GM19455 (cell line): Measurements from ENCODE around the gene CREB3L1.

Experiments used
- ATAC-seq: cut with Tn5 transposase; IDR thresholded peaks from one replicate; pipeline ENCODE4 v1.9.1; 2021; ENCODE audit not compliant: unreplicated experiment

The CREB3L1 gene

GRCh38 chr11:46342239-46342638, 64.8 kb downstream of the CREB3L1 start:
- ATAC-seq = no peak

DNA sequence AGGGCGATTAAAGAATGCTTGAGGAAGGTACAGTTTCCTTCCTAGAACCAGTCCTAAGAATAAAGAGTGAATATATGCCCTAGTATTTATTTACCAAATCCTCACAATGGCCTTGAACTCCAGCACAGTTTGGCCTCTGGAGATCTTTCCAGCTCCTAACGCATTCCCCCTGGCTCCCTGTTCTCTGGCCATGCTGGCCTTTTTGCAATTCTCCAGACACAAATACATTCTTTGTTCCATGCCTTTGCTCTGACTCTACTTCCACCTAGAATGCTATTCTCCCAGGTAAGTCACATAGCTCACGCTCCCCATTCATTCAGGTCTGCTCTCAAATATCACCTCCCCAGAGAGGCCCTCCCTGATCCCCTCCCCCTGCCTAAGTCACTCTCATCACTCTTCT, 66.1 kb downstream of the CREB3L1 start:
- ATAC-seq = no peak

GRCh38 chr11:46345131-46345597, 67.7 kb downstream of the CREB3L1 start:
- ATAC-seq = no peak

- no peak for ATAC-seq
Measured at GRCh38 chr11:46345881-46346484, 68.5 kb downstream of the CREB3L1 start.

DNA sequence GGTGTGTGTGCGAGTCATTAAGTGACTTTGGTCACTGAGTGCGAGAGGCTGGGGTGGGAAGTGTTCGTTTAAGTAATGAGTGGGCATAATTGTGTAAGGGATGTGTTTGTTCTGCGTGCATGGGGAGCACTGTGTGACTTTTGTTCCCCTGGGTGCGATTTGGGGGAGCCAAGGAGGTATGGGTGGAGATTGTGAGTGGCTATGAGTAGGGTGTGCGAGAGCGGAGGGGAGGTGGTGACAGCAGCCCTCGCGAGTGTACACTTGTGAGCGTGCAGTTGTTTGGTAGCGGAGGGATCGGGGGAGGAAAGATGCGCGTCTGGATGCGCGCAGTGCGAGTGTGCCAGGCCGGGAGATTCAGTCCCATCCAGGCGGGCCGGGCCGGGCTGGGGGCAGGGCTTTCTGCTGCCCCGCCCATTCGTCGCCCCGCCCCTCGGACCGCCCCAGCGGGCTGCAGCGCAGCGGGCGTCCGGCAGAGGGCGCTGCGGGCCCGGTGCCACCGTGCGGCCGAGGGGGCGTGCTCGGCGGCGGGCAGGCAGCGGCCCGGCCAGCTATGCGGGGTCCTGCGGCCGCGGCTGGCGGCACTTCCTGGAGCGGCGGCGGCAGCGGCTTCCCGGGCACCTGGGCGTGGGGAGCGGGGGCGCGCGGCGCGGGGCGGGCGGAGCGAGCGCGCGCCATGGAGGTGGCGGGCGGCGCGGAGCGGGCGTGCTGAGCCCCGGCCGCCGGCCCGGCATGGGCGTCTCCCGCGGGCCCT, 69.6 kb downstream of the CREB3L1 start, which contains the start of gene DGKZ:
DGKZ (plus strand) TSS at position 578 of the 751 bp plus-strand sequence. CDS start 197 bp downstream, outside the sequence.
- peak; percentile 61 for ATAC-seq

DNA sequence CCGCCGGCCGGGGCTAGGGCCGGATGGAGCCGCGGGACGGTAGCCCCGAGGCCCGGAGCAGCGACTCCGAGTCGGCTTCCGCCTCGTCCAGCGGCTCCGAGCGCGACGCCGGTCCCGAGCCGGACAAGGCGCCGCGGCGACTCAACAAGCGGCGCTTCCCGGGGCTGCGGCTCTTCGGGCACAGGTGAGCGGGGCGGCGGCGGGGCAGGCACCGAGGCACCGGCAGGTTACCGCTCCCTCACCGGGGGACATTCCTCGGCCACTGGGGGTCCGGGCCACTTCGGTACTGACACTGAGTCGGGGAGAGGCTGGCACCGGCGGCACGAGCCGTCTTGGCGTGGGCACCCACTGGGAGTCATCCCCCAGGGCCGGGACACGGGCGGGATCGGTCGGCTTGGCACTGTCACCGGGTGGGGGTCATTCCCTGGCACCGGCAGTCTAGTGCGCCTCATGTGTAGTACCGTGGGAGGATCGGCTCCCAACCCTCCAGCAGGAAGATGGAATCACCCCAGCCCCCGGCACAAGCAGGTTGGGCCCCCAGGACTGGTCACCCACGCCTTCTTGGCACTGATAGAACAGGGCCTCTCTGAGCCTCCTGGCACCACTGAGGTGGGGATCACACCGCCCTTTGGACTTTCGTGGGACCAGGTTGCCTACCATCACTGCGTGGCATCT, 70.3 kb downstream of the CREB3L1 start:
- no peak for ATAC-seq

DNA sequence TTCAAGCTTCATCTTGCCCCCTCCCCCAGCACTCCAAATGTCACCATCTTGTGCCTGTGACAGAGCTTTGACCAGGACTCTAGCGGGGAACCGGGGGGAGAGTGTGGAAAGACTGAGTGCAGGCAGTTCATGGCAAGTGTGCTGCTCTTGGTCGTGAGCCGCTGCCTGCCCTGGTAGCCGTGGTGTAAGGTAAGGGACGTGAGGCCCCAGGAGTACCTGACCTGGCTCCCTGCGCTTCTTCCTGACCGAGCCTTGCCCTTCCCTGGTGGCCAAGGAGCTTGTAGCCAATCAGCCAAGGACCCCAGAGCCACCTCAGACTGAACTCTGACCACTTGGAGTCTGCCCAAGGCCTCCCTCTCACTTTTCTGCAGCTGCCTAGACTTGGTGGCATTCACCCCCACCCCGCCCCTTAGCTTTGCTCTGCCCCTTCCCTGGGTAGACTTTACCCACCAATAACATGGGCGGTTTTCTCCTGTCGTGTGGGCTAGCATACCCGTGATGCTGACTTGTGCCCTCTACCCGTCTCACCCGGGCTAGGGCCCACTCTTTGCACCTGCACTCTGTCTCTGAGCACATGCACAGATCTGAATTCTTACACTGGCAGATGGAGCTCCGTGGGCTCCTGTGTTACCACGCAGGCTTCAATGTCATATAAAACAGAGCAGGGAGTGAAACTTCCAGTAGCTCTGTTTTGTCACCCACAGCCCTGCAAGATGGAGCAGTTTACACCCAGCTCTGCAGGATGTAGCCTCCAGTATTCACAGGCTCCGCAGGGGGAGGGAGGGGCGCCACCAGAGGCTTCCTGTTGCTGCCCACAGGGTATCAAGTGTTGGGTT, 71.3 kb downstream of the CREB3L1 start:
- no peak for ATAC-seq

GRCh38 chr11:46350695-46351094, 73.2 kb downstream of the CREB3L1 start:
- ATAC-seq = no peak

- no peak for ATAC-seq
Measured at GRCh38 chr11:46351148-46351547, 73.7 kb downstream of the CREB3L1 start.

GRCh38 chr11:46351606-46352005, 74.1 kb downstream of the CREB3L1 start:
- ATAC-seq = no peak

DNA sequence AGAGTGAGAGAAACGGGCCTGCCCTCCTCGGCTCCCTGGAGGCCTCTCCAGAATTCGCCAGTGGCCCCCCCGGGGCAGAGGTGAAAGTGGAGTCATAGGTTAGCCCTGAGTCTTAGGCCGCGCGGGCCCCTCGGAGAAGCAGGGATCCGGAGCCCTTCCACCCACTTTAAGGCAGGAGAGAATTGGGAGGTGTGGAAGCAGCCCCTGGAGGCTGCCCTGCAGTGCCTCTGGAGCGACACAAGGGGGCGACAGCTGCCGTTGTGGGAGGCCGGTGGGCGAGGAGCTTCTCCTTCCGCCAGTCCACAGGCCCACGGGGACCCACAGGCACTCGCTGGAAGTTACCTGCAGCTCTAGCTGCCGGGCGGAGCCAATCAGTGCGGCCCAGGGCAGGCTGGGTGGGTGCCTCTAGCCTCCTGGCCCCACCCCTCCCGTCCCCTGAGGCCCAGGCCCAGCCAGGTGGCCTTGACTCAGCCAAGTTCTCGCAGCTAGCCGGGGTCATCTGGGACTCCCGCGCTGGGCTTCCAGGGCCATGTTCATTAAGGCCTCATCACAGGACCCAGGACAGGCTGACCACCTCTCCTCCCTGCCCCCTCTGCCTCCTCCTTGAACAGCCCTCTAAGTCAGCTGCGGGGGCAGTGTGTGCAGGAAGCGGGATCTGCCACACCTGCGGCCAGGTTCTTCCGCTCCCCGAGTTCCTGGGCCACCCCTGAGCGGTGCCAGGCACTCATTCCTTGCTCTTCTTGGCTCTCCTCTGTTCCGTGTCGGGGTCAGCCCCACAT, 74.8 kb downstream of the CREB3L1 start:
- ATAC-seq = no peak

GRCh38 chr11:46353698-46354097, 76.2 kb downstream of the CREB3L1 start:
- ATAC-seq = no peak

GRCh38 chr11:46356924-46357482, 79.5 kb downstream of the CREB3L1 start:
- ATAC-seq = no peak

- no peak for ATAC-seq
Measured at GRCh38 chr11:46357483-46357936, 80.0 kb downstream of the CREB3L1 start.

- ATAC-seq = no peak
Measured at GRCh38 chr11:46359953-46360352, 82.5 kb downstream of the CREB3L1 start.

DNA sequence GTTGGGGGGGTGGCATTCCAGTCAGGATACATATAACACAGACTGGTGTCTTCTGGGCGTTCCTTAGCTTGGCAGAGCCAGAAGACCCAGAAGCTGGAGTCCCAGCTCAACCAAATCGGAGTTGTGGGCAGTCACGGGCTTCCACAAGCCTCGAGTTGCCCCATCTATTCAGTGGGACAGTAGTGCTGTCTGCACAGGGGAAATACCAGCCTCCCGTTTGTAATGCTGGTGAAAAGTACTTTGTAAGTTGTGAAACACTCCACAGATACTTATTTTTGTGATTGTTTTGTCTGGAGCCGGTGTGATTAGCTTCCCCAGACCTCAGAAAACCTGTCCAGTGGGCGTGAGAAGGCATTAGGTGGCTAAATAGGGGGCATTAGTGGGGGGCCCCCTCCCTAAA, 83.4 kb downstream of the CREB3L1 start:
- ATAC-seq = no peak

DNA sequence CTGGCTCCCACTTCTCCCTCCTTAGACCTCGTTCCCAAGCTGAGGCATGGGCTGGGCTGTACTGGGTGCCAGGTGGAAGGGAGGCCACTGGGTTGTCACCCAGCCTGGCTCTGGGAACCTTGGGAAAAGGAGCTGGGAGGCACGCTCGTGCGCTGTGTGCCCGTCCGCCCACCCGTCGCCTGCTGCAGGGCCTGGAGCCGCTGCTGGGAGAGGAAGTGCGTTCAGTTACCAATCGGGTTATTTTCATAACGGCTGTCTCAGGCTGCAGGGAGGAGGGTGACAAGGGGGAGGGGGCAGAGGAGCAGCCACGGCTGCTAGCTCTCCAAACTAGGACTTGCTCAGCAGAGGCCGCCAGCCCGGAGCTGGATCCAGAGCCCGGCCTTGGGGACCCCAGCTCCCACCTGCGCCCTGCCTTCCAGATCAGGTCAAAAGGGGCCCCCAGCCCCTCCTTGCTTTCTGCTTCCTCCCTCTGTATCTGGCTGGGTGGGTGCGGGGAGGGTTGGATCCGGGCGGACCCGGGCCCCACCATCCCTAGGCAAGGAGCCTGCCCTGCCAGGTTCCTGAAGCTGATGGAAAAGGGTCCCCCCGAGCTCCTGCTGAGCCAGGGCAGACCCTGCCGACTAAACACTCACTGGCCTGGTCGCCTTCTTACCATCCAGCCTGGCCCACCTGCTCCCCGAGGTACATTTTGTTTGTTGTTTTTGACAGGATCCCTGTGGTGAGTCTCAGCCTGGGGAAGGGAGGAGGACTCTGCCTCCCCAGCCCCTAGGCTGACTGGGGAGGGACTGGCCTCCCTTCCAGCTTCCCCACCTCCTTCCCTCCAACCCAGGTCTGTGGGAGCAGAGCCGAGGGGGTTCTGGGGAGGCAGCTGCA, 84.1 kb downstream of the CREB3L1 start:
- ATAC-seq = peak; percentile 84

DNA sequence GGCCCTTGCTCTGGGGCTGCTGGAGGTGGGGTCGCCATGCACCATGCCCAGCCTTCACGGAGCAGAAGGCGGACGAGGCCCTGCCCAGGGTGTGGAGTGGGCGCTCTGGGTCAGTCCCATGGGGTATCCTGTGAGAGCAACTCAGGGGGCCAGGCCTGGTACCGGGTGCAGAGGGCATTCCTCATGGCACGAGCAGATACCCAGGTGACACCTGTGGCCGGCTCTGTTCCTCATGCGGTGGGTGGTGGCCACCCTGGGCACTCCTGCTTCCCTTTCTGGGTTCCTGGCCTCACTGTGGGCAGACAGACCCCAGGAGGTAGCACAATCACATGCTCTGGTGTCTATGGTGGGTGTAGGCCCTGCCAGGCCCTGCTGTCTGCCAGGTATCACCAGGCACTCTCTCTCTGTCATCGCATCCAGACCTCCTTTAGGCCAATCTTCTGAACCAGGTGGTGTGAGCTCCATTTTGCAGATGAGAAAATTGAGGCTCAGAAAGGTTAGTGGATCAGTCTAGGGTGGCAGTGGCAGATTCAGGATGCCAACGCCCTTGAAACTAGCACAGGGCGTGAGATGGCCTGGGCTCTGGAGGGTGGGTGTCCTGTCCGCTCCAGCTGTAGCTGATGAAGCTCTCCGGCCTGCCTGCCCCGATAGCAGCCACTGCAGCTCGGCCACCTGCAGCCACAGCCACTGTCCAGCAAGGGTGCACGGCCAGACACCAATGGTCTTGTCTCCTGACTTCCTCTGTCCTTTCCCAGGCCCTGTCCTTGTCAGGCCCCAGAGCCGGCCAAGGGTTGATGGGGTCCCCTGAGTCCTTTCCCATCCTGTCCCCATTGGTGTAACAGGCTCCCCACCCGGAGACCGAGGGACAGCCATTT, 84.9 kb downstream of the CREB3L1 start:
- no peak for ATAC-seq
